ENCODE results near the gene PTPN12.
"Not testable (repeated sequence)": the region's sequence is repeated elsewhere in the genome, so short reads cannot be mapped to it uniquely, and the experiment has no call there.

Gene PTPN12

DNA sequence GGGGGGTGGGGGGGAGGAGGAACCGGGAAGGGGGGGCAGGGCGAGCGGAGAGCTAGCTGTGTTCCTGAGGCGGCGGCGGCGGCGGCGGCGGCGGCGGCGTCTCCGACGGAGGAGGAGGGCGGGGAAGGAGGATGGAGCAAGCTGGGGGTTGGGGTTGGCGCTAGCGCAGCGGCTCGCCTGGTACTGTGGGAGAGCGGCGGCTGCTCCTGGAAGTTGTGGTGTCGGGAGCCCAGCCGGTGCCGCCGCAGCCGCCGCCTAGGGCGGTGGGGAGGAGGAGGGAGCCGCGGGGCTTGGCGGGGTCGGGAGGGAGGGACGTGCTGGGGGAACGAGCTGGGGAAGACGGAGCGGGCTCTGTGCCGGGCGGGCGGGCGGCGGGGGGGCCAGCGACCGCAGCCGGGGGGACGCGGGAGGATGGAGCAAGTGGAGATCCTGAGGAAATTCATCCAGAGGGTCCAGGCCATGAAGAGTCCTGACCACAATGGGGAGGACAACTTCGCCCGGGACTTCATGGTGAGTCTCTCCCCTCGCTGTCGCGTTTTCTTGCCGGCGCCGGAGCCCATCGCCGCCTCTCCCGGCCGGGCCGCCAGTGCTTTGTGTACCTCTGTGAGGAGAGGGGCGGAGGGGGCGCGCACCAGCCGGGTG lies at the start of gene PTPN12:
TSS of gene PTPN12 (plus strand) at position 160 of the 642 bp plus-strand sequence. CDS start at position 412, 252 bp downstream.
- DNase-seq (ENCODE audit: extremely low read depth in 1 of 2, low read depth in 1 of 2), result peak in 1 of 2 donors; percentile 43

DNA sequence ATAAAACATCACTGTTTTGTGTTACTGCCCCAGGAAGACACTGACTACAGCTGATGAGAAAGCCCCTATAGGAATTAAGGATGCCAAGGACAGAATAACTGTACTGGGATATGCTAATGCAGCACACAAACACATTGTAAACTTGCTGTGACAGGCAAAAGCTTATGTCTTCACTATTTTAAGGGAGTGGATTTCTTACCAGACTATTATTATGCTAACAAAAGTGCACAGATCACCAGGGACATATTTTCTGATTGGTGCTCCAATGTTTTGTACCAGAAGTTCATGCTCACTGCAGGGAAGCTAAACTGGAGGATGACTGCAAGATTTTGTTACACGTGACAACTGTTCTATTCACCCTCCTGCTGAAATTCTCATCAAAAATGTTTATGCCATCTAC lies 48.1 kb upstream of the PTPN12 start:
- DNase-seq (ENCODE audit: extremely low read depth in 1 of 2, low read depth in 1 of 2), result no peak

DNA sequence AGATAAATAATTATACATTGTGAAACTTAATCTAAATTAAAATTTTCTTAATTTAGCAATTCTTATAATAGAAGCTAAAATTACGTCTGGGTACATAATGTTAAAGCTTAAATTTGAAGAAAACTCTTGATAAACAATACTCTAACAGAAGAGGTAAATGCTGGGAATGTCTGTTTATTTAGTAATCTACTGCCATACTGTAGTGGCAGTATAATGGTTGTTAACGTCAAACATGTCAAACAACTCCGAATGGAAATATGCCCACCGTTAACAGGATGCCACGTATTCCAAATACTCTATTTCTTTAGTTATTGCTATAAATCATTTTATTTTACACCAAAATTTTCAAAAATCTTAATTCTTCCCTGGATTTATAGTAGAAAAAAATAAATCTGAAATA lies 40.0 kb upstream of the PTPN12 start:
- no peak for DNase-seq (ENCODE audit: extremely low read depth in 1 of 2, low read depth in 1 of 2)

DNA sequence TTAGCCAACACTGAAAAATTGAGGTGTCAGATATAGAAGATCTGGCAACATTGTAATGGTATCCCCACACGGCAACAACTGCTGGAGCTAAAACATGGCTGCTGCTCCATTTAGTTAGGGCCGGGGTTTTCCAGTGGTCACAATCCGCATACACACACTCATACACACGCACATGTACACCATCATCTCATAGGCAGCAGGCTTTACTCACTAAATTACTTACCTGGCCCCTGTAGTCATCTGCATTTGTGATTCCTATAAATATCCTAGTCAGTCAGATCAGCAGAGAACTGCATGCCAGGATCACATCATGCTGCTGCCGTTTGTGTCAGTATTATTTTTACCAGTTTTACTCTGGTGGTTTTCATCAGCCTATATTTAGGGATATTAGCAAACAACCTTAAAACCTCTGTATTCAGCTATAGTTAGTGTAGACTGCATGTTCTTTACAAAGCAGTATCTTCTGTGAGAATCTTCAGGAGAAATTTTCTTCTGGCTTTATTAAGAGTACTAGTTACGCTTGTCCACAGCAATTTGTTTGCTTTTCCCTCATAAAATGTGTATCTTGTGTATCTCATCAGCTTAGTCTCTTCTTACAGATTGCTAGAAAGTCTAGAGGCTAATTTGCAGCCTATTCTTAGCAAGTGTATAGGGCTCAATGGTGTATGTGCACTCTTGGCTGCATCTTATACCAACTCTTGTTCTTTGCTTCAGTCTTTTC lies 38.3 kb upstream of the PTPN12 start:
- DNase-seq (ENCODE audit: extremely low read depth in 1 of 2, low read depth in 1 of 2), result no peak

DNA sequence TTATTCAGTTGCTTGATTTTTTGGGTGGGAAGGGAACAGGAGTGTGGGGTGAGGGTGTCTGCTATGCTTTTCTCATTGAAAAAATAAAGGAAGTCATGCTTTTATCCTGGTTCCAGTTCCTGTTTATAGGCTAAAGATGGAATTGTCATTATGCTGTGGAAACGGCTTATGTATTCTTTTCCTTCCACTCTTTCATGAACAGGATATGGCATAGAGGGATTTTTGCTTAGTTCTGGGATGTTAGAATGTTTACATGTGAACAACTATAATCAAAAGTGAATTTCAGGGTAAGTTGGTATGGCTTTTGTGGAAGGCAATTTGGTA lies 35.9 kb upstream of the PTPN12 start:
- no peak for DNase-seq (ENCODE audit: extremely low read depth in 1 of 2, low read depth in 1 of 2)

DNA sequence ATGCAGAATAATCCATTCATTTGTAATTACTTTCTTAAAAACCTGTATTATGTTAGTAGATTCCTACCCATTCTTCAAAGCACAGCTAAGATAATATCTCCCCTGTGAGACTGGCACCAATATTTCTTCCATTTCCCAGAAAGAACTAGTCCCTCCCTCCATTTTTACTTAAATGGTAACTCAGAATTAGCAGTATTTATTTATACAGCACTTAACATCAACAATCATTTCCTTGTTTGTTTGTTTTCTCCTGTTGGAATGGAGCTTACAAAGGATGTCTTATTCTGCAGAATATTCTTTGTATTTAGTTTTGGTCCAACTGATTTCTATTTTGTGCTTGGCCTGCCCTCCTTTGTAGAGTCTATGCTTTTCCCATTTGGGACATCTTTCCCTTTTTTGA lies 32.1 kb upstream of the PTPN12 start:
- no peak for DNase-seq (ENCODE audit: extremely low read depth in 1 of 2, low read depth in 1 of 2)

DNA sequence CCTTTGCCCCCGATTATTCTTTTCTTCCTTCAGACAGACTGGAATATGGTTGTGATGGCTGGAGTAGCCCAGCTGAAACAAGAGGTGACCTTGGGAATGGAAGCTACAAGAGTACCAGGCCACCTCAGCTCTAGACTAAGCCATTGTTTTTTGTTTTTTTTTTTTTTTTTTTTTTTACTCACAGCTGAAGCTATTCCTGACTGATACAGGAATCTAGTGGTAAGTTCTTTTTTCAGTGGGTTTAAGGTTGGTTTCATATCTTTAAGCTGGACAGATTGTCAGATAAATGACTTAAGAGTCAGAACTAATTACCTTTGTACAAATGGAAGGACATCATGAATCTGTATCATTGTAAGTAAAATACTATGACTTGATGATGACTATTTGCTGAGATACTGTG lies 30.2 kb upstream of the PTPN12 start:
- no peak for DNase-seq (ENCODE audit: extremely low read depth in 1 of 2, low read depth in 1 of 2)

DNA sequence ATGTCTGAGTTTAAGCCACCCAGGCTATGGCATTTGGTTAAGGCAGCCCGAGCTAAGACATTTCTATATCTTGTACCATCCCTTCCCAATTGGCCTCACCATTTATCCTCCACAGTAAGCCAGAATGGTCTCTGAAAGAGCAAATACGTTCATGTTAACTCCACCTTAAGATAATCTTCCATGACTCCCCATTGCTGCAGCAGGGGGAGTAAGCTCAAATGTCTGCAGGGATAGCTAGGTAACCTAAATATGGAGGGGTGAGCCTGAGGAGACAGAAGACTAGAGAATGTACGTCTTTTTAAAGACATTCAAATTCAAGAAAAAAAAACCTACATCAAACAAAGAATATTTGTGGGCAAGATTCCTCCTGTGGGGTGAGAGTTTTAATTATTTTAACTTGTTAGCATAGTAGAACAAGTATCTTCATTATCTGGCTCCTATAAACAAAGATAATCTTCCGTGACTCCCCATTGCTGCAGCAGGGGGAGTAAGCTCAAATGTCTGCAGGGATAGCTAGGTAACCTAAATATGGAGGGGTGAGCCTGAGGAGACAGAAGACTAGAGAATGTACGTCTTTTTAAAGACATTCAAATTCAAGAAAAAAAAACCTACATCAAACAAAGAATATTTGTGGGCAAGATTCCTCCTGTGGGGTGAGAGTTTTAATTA lies 24.0 kb upstream of the PTPN12 start:
- DNase-seq (ENCODE audit: extremely low read depth in 1 of 2, low read depth in 1 of 2), result not testable (repeated sequence)

DNA sequence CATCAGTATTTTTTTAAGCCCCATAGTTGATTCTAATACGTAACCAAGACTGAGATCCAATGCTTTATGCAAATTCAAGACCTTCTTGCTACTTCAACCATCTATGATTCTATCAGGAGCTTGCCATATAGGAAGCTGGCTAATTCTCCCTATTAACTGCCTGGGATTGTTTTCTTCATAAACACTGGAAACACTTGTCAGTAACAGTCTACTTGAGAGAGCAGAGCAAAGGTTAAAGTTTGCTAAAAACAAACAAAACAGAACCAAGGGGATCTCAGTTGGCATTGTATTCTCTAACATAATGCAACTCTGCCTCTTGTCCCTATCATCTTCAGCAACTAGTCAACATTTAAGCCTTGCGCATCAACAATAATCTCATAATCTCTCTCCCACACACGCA lies 21.0 kb upstream of the PTPN12 start:
- DNase-seq (ENCODE audit: extremely low read depth in 1 of 2, low read depth in 1 of 2), result no peak

DNA sequence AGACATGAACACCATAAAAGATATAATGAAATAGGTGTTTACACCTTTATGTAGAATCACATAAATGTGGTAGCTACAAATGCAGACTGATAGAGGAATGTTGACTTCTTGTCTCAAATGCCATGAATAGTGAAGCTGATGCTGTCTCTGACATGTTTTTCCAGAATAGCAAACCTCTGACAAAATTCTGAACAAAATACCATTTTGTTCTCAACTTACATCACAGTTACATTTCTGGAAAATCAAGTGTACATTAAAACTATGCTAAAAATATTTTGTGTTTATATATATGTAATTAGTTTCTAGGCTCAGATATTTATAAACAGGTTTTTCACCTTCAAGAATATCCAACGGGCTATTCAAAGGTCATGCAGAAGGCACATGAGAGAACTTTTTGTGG lies 16.8 kb upstream of the PTPN12 start:
- no peak for DNase-seq (ENCODE audit: extremely low read depth in 1 of 2, low read depth in 1 of 2)

DNA sequence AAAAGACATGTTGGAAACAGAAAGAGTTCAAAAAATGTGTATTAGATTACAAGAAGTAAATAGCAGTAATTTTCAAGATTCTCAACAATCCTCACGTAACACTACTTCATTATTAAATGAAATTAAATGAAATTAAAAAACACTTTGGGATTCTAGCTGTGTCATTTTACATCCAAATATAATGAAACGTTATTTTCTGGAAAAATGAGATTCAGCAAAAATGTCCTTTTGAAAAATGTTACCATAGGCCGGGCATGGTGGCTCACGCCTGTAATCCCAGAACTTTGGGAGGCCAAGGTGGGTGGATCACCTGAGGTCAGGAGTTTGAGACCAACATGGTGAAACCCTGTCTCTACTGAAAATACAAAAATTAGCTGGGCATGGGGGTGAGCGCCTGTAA lies 15.6 kb upstream of the PTPN12 start:
- DNase-seq (ENCODE audit: extremely low read depth in 1 of 2, low read depth in 1 of 2), result not testable (repeated sequence)

DNA sequence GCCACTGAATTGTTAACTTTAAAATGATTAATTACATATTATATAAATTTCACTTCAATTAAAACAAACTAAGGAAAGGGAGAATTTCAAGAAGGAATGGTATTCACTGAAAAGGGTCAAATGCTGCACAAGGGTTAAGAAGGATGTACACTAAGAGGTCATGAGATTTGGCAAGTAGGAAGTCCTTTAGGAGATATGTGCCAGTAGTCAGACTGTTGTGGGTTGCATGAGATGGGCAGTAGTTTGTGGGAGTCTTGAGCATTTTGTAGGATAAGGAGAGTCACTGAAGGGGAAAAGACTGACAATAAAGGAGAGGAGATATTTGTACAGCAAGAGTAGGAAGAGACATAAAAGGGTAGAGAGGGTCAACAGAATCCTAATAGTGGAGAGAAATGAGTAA lies 12.4 kb upstream of the PTPN12 start:
- no peak for DNase-seq (ENCODE audit: extremely low read depth in 1 of 2, low read depth in 1 of 2)

DNA sequence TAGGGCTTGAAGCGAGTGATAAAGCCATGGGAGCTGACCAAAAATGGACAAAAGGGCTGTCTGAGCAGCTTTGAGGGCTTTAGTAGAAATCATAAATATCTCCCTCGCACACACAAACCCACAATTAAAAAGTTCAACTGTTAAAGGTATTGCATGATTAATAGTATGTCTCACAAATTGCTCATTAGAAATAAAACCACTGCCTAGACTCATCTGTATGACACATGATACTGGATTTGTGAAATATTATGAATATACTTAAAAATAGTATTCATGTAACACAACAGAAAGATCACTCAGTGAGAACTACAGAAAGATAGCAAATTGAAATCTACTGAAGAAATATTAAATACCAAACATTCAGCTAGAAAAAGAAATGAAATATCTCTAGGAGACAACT lies 11.9 kb upstream of the PTPN12 start:
- DNase-seq (ENCODE audit: extremely low read depth in 1 of 2, low read depth in 1 of 2), result no peak

DNA sequence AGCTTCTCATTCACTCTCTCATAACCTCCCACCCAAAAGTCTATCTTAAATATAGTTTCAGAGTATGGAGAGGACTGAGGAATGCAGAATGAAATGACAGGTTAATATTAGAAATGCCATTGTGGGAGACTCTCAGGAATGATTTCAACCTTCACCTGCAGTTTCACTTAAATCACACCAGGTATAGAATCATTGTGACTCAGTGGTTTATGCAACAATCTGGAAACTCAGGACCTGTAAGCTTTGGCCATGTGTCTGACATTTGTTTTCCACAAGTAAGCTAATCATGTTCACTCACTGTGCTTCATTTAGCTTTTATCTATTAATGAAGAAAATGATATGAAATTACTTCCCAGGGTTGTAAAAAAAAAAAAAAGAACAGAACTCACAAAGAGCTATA lies 8.7 kb upstream of the PTPN12 start:
- DNase-seq (ENCODE audit: extremely low read depth in 1 of 2, low read depth in 1 of 2), result no peak

DNA sequence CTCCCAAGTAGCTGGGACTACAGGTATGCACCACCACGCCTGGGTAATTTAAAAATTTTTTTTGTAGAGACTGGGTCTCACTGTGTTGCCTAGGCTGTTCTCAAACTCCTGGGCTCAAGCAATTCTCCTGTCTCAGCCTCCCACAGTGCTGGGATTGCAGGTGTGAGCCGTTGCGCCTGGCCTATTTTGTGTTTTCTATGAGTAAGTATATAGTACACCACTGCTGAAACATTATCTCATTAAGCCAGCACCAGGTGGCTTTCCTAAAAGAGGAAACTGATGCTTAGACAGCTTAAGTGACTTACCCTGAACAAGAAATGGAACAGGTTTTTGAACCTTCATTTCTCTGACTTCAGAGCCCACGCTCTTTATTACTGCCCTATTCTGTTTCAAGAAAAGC lies 7.8 kb upstream of the PTPN12 start:
- DNase-seq (ENCODE audit: extremely low read depth in 1 of 2, low read depth in 1 of 2), result no peak

DNA sequence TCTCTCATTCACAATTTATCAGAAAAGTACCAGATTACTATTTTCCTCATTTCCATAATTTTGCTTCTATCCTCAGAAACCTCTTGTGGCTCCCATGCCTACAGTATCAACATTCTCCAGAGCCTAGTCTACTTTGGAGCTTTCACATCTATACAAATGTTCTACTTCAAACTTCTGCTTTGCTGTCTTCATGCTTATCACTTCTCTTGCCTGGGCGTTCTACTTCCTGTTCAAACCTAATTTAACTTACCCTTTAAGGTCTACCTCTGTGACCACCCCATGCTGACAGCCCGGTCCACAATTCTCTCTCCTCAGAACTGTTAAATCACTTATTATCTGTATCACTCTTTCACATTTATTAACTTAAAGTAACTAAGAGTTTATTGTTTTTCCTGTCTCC lies 6.1 kb upstream of the PTPN12 start:
- DNase-seq (ENCODE audit: extremely low read depth in 1 of 2, low read depth in 1 of 2), result no peak

DNA sequence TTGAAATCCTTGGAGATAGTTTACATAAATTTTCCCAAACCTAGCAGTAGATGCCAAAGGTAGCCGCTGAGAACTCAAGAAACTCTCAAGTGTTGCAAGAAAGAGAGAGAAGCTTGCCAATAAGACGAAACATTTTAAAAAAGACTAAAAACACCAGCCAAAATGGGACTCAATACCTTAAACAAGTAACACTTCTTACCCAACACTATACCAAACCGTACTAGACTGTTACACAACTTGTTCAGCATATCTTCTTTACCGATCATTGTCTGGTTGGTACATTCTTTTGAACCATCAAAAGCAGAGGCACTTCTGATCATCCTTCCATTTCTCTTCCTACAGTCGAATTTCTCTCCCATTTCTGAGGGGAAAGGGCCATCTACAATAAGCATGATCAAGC lies 4.8 kb upstream of the PTPN12 start:
- no peak for DNase-seq (ENCODE audit: extremely low read depth in 1 of 2, low read depth in 1 of 2)

DNA sequence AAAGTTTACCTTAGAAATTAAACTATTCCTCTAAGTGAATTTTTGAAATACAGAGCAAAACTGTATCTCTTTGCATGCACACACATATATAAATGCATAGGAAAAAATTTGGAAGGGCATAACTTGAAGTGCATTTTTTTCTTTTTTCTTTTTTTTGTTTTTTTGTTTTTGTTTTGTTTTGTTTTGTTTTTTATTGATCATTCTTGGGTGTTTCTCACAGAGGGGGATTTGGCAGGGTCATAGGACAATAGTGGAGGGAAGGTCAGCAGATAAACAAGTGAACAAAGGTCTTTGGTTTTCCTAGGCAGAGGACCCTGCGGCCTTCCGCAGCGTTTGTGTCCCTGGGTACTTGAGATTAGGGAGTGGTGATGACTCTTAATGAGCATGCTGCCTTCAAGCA lies 4.4 kb upstream of the PTPN12 start:
- DNase-seq (ENCODE audit: extremely low read depth in 1 of 2, low read depth in 1 of 2), result not testable (repeated sequence)

DNA sequence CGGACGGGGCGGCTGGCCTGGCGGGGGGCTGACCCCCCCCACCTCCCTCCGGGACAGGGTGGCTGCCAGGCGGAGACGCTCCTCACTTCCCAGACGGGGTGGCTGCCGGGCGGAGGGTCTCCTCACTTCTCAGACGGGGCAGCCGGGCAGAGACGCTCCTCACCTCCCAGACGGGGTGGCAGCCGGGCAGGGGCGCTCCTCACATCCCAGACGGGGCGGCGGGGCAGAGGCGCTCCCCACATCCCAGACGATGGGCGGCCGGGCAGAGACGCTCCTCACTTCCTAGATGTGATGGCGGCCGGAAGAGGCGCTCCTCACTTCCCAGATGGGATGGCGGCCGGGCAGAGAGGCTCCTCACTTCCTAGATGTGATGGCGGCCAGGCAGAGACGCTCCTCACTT lies 3.0 kb upstream of the PTPN12 start:
- DNase-seq (ENCODE audit: extremely low read depth in 1 of 2, low read depth in 1 of 2), result not testable (repeated sequence)

DNA sequence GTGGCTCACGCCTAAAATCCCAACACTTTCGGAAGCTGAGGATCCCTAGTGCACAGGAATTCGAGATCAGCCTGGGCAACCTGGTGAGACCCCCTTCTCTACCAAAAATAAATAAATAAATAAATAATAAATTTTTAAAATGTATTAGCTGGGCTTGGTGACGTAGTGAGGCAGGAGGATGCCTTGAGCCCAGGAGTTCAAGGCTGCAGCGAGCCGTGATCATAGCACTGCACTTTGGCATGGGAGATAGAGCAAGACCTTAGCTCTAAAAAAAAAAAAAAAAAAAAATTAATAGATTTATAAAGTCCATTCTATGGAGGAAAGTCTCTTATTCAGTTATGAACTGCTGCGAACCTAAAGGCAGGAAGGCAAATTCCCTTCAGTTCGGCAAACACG lies 1.1 kb upstream of the PTPN12 start:
- DNase-seq (ENCODE audit: extremely low read depth in 1 of 2, low read depth in 1 of 2), result no peak

DNA sequence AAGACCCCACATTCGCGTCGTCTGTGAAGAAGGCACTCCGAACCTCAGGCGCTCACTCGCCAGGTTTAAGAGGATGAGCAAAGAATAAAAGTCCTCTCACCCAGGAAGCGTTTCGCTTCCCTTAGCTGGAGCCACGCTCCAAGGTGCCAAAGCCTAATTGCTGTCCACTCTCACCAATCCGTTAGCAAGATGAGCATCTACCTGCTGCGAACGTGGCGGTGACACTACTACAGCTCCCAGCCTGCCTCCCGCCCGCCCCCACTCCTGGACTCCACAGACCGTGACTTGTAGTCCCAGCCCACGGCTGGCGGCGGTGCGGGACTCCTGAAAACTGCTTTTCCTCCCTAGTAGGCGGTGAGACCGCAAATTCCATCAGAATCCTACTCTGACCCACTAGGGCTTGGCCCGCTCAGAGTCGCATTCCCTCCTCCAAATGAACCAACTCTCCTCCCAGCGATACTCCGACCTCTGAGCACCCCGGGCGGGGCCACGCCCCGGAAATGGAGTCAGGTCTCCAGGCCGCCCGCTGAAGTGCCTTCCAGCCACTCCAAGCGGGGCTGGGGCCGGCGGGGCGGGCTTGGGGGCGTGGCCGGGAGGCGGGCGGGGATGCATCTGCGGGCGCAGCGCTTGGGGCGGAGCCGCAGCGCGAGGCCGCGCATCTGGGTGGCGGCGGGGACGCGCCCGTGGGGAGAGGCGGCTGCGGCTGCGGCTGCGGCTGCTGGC lies 521 bp upstream of the PTPN12 start:
- DNase-seq (ENCODE audit: extremely low read depth in 1 of 2, low read depth in 1 of 2), result peak; percentile 95
